H9 (cell line): ENCODE measurements around the gene ZNF831. TPM values are rescaled to one million over a fixed set of nuclear protein-coding genes. Genes with fewer than 3 reads are reported as not detected.

Experiments used
- DNase-seq: peaks from one replicate; pipeline ENCODE4 v3.0.0-alpha.2; 2017
- H2AFZ ChIP-seq: one replicate; pipeline ENCODE4 v1.6.1; 2013; ENCODE audit warnings: mild to moderate bottlenecking, low read length, control low read depth, moderate library complexity
- H2AK5ac ChIP-seq: 2 replicates; pipeline ENCODE4 v1.6.1; 2013; ENCODE audit warnings: low read length, control low read depth, mixed read lengths; ENCODE audit not compliant: insufficient read length
- H2BK120ac ChIP-seq: one replicate; pipeline ENCODE4 v1.6.1; 2013; ENCODE audit warnings: low read depth, mild to moderate bottlenecking, low read length, control low read depth, inconsistent platforms; ENCODE audit not compliant: poor library complexity, severe bottlenecking
- H2BK12ac ChIP-seq: 2 replicates; pipeline ENCODE4 v1.6.1; 2013; ENCODE audit warnings: low read length, control low read depth, mixed read lengths, low read depth; ENCODE audit not compliant: insufficient read length
- H2BK15ac ChIP-seq: 2 replicates; pipeline ENCODE4 v1.6.1; 2013; ENCODE audit warnings: low read depth, low read length, control low read depth
- H2BK20ac ChIP-seq: one replicate; pipeline ENCODE4 v1.6.1; 2013; ENCODE audit warnings: low read depth, mild to moderate bottlenecking, low read length, control low read depth, inconsistent platforms; ENCODE audit not compliant: poor library complexity, severe bottlenecking
- H2BK5ac ChIP-seq: 2 replicates; pipeline ENCODE4 v1.6.1; 2013; ENCODE audit warnings: low read length, control low read depth, mixed read lengths; ENCODE audit not compliant: insufficient read length
- H3K14ac ChIP-seq: 2 replicates; pipeline ENCODE4 v1.6.1; 2013; ENCODE audit warnings: low read length, control low read depth; ENCODE audit not compliant: insufficient read depth
- H3K18ac ChIP-seq: 2 replicates; pipeline ENCODE4 v1.6.1; 2013; ENCODE audit warnings: low read depth, mild to moderate bottlenecking, mixed read lengths, low read length, control low read depth; ENCODE audit not compliant: insufficient read length
- H3K23ac ChIP-seq: 2 replicates; pipeline ENCODE4 v1.6.1; 2013; ENCODE audit warnings: low read length, control low read depth, mixed read lengths, low read depth; ENCODE audit not compliant: insufficient read length
- H3K23me2 ChIP-seq: 2 replicates; pipeline ENCODE4 v1.6.1; 2013; ENCODE audit warnings: low read depth, mild to moderate bottlenecking, mixed read lengths, low read length, control low read depth; ENCODE audit not compliant: insufficient read length, poor library complexity, severe bottlenecking
- H3K27ac ChIP-seq: 2 replicates; pipeline ENCODE4 v1.5.1; 2013; ENCODE audit warnings: low read length, control low read depth, mixed read lengths, low read depth; ENCODE audit not compliant: insufficient read length
- H3K27me3 ChIP-seq: 2 replicates; pipeline ENCODE4 v1.6.1; 2013; ENCODE audit warnings: low read length, control low read depth, inconsistent platforms; ENCODE audit not compliant: insufficient read depth
- H3K4ac ChIP-seq: 2 replicates; pipeline ENCODE4 v1.6.1; 2013; ENCODE audit warnings: low read depth, mild to moderate bottlenecking, control low read depth, inconsistent platforms, low read length, moderate library complexity
- H3K4me1 ChIP-seq: 2 replicates; pipeline ENCODE4 v1.6.1; 2013; ENCODE audit warnings: low read length, control low read depth, inconsistent platforms; ENCODE audit not compliant: insufficient read depth
- H3K4me2 ChIP-seq: 2 replicates; pipeline ENCODE4 v1.6.1; 2013; ENCODE audit warnings: low read length, control low read depth, mixed read lengths; ENCODE audit not compliant: insufficient read length, insufficient read depth
- H3K56ac ChIP-seq: 2 replicates; pipeline ENCODE4 v1.6.1; 2013; ENCODE audit warnings: low read depth, mild to moderate bottlenecking, mixed read lengths, low read length, control low read depth; ENCODE audit not compliant: insufficient read length
- H3K79me1 ChIP-seq: 2 replicates; pipeline ENCODE4 v1.6.1; 2013; ENCODE audit warnings: low read depth, mild to moderate bottlenecking, moderate library complexity, low read length, control low read depth, inconsistent platforms; ENCODE audit not compliant: insufficient read depth, poor library complexity, severe bottlenecking
- H3K79me2 ChIP-seq: 2 replicates; pipeline ENCODE4 v1.6.1; 2013; ENCODE audit warnings: low read length, control low read depth, inconsistent platforms; ENCODE audit not compliant: insufficient read depth
- H3K9ac ChIP-seq: 2 replicates; pipeline ENCODE4 v1.6.1; 2013; ENCODE audit warnings: low read length, control low read depth, mixed read lengths; ENCODE audit not compliant: insufficient read length; ENCODE audit errors: extremely low read depth
- H3K9me3 ChIP-seq: one replicate; pipeline ENCODE4 v1.6.1; 2013; ENCODE audit warnings: low read depth, low read length, inconsistent platforms; ENCODE audit not compliant: control insufficient read depth
- H3T11ph ChIP-seq: one replicate; pipeline ENCODE4 v1.6.1; 2013; ENCODE audit warnings: mild to moderate bottlenecking, low read length, control low read depth, inconsistent platforms
- H4K20me1 ChIP-seq: one replicate; pipeline ENCODE4 v1.6.1; 2013; ENCODE audit not compliant: control insufficient read depth, insufficient read length, insufficient read depth
- H4K5ac ChIP-seq: 2 replicates; pipeline ENCODE4 v1.6.1; 2013; ENCODE audit warnings: low read depth, mild to moderate bottlenecking, mixed read lengths, low read length, control low read depth; ENCODE audit not compliant: insufficient read length
- H4K8ac ChIP-seq: replicated peaks from 2 replicates; pipeline ENCODE4 v1.6.1; 2013; ENCODE audit warnings: low read length, control low read depth, mixed read lengths, low read depth; ENCODE audit not compliant: insufficient read length
- H4K91ac ChIP-seq: 2 replicates; pipeline ENCODE4 v1.6.1; 2013; ENCODE audit warnings: low read depth, mild to moderate bottlenecking, moderate library complexity, mixed read lengths, low read length, control low read depth; ENCODE audit not compliant: insufficient read length
- H3K27ac Mint-ChIP-seq, 3 experiments: 2 replicates in 2 of 3; 3 replicates in 1 of 3; pipeline ENCODE4 v1.8.0; 2020 to 2021; ENCODE audit warnings: mixed read lengths in 3 of 3, mild to moderate bottlenecking in 1 of 3, moderate library complexity in 1 of 3
- H3K27me3 Mint-ChIP-seq: 2 replicates; pipeline ENCODE4 v1.8.0; 2021; ENCODE audit warnings: low read depth, mild to moderate bottlenecking, moderate library complexity, mixed read lengths
- H3K36me3 Mint-ChIP-seq, 3 experiments: 2 replicates in 2 of 3; 3 replicates in 1 of 3; pipeline ENCODE4 v1.8.0; 2020 to 2021; ENCODE audit warnings: low read depth in 3 of 3, mixed read lengths in 3 of 3; ENCODE audit not compliant: insufficient read depth in 1 of 3
- H3K4me1 Mint-ChIP-seq, 2 experiments: 2 replicates each; pipeline ENCODE4 v1.8.0; 2020; ENCODE audit warnings: mixed read lengths in 2 of 2
- H3K4me3 Mint-ChIP-seq, 2 experiments: 2 replicates in 1 of 2; 3 replicates in 1 of 2; pipeline ENCODE4 v1.8.0; 2020 to 2021; ENCODE audit warnings: mild to moderate bottlenecking in 2 of 2, mixed read lengths in 2 of 2, moderate library complexity in 1 of 2
- H3K9me3 Mint-ChIP-seq, 2 experiments: 2 replicates in 1 of 2; 3 replicates in 1 of 2; pipeline ENCODE4 v1.8.0; 2020; ENCODE audit warnings: mild to moderate bottlenecking in 2 of 2, mixed read lengths in 2 of 2, moderate library complexity in 1 of 2
- WGBS: extraction: QIAGEN DNeasy Blood & Tissue Kit; methylation state at CpG from one replicate; pipeline ENCODE4 v1.1.7; 2013; ENCODE audit warnings: missing lambda C conversion rate, low lambda C conversion rate, mixed read lengths; ENCODE audit not compliant: insufficient read length; ENCODE audit errors: extremely low coverage; 5-methylcytosine and 5-hydroxymethylcytosine counted together
- total RNA-seq: library from RNA; stranded (reverse); gene quantifications from 2 replicates; pipeline ENCODE4 v1.2.1, GENCODE V29; 2021
- TF ChIP-seq, protein P1 (sequence below): fragments of 200-600 bp; sonication (generic); conservative IDR thresholded peaks from 3 replicates; pipeline ENCODE4 v1.8.0; 2021; ENCODE audit warnings: antibody characterized with exemption, mild to moderate bottlenecking

The ZNF831 gene
- total RNA-seq, 1 experiment from 2014 or later = not detected

DNA sequence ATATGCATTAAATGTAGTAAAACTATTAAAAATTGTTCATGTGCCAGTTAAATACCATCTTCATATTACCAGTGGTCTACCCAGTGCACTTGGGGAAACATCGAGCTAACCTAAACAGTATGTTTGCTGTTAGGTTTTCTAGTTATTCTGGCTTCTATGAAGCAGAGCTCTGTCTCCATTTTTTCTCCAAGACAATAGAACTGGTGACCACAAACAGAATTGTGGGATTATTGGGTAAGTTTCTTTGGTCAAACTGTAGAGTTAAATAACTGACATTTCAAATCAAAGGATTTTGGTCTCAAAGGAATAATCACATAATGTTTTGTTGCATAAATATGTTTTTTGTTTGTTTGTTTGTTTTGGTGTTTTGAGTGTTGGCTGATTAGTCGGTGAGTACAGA lies 96.3 kb downstream of the ZNF831 start:
- Histone ChIP-seq H4K91ac (no peak overlapping the region), H4K8ac (no peak overlapping the region), H3K9ac (no peak overlapping the region), H3K14ac (no peak overlapping the region), H3K56ac (no peak overlapping the region), H2BK20ac (no peak overlapping the region), H2AFZ (no peak overlapping the region), H3K18ac (no peak overlapping the region), H3K4ac (no peak overlapping the region), H3K4me1 (no peaks in the 10 kb centered on the region), H3T11ph (no peak overlapping the region), H2BK120ac (no peak overlapping the region), H3K9me3 (no peaks in the 10 kb centered on the region), H3K23ac (no peak overlapping the region), H2BK5ac (no peak overlapping the region), H3K79me2 (no peaks in the 10 kb centered on the region), H2AK5ac (no peak overlapping the region), H3K27ac (no peak overlapping the region), H3K27me3 (no peaks in the 10 kb centered on the region; the same call in 1 of the 2 replicates), H3K79me1 (no peaks in the 10 kb centered on the region), H3K4me2 (no peak overlapping the region), H2BK15ac (no peak overlapping the region), H4K20me1 (no peaks in the 10 kb centered on the region), H3K23me2 (no peaks in the 10 kb centered on the region), H4K5ac (no peak overlapping the region), H2BK12ac (no peak overlapping the region)
- TF ChIP-seq, protein P1, sequence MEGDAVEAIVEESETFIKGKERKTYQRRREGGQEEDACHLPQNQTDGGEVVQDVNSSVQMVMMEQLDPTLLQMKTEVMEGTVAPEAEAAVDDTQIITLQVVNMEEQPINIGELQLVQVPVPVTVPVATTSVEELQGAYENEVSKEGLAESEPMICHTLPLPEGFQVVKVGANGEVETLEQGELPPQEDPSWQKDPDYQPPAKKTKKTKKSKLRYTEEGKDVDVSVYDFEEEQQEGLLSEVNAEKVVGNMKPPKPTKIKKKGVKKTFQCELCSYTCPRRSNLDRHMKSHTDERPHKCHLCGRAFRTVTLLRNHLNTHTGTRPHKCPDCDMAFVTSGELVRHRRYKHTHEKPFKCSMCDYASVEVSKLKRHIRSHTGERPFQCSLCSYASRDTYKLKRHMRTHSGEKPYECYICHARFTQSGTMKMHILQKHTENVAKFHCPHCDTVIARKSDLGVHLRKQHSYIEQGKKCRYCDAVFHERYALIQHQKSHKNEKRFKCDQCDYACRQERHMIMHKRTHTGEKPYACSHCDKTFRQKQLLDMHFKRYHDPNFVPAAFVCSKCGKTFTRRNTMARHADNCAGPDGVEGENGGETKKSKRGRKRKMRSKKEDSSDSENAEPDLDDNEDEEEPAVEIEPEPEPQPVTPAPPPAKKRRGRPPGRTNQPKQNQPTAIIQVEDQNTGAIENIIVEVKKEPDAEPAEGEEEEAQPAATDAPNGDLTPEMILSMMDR = no peak
- no peak for DNase-seq
- Mint-ChIP-seq H3K36me3 (no peaks in the 10 kb centered on the region), H3K27me3 (peaks cover 70% of the 10 kb centered on the region), H3K4me1 (no peaks in the 10 kb centered on the region; a peak in 2 of 4 replicates), H3K9me3 (no peaks in the 10 kb centered on the region), H3K4me3 (no peak overlapping the region), H3K27ac (no peak overlapping the region)
- WGBS = 0% methylated on average over 1 of the region's 2 CpGs
